WTC11 (cell line): ENCODE data around the gene GIMAP2.

Experiments used
- CTCF ChIP-seq: fragments of 200-600 bp; IDR thresholded peaks from 2 replicates; pipeline ENCODE4 v1.8.0; 2022; ENCODE audit warnings: antibody characterized with exemption
- E2F5 ChIP-seq: sonication (generic); formaldehyde crosslinking; IDR thresholded peaks from 2 replicates; pipeline ENCODE4 v1.8.1; 2022; ENCODE audit warnings: mild to moderate bottlenecking, moderate library complexity, missing genetic modification reagents
- GRHL2 ChIP-seq: fragments of 250-450 bp; sonication (Bioruptor Pico); IDR thresholded peaks from 2 replicates; pipeline ENCODE4 v1.8.0; 2022; ENCODE audit warnings: mild to moderate bottlenecking, moderate library complexity; ENCODE audit not compliant: insufficient replicate concordance, severe bottlenecking
- MAX ChIP-seq: sonication (generic); formaldehyde crosslinking; IDR thresholded peaks from 2 replicates; pipeline ENCODE4 v1.8.0; 2022; ENCODE audit warnings: mild to moderate bottlenecking, missing genetic modification reagents
- NFYB ChIP-seq: sonication (generic); formaldehyde crosslinking; conservative IDR thresholded peaks from 2 replicates; pipeline ENCODE4 v1.8.0; 2022; ENCODE audit warnings: low read depth, missing genetic modification reagents
- TP53 ChIP-seq: sonication (generic); formaldehyde crosslinking; IDR thresholded peaks from 2 replicates; pipeline ENCODE4 v1.8.1; 2023; ENCODE audit warnings: mild to moderate bottlenecking, missing genetic modification reagents
- ZNF138 ChIP-seq: sonication (generic); formaldehyde crosslinking; conservative IDR thresholded peaks from 2 replicates; pipeline ENCODE4 v1.8.1; 2022; ENCODE audit warnings: mild to moderate bottlenecking, moderate library complexity, missing genetic modification reagents
- TF ChIP-seq, protein P1 (sequence below): sonication (generic); formaldehyde crosslinking; IDR thresholded peaks from 2 replicates; pipeline ENCODE4 v1.8.0; 2022; ENCODE audit warnings: mild to moderate bottlenecking, missing genetic modification reagents

- TF ChIP-seq E2F5 (no peak), CTCF (no peak), ZNF138 (no peak), GRHL2 (CRISPR knock-in tag) (no peak), MAX (CRISPR knock-in tag) (no peak), NFYB (CRISPR knock-in tag) (no peak), TP53 (CRISPR knock-in tag) (no peak)
- TF ChIP-seq, protein P1, sequence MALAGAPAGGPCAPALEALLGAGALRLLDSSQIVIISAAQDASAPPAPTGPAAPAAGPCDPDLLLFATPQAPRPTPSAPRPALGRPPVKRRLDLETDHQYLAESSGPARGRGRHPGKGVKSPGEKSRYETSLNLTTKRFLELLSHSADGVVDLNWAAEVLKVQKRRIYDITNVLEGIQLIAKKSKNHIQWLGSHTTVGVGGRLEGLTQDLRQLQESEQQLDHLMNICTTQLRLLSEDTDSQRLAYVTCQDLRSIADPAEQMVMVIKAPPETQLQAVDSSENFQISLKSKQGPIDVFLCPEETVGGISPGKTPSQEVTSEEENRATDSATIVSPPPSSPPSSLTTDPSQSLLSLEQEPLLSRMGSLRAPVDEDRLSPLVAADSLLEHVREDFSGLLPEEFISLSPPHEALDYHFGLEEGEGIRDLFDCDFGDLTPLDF (CRISPR knock-in tag): no peak
Observed at GRCh38 chr7:150719436-150719835, 33.9 kb downstream of the GIMAP2 start.
